ENCODE data around the gene GUSB. TPM values are rescaled to one million over a fixed set of nuclear protein-coding genes. Genes with fewer than 3 reads are reported as not detected.
"Not testable (repeated sequence)": the region's sequence is repeated elsewhere in the genome, so short reads cannot be mapped to it uniquely, and the experiment has no call there.

GUSB gene
- total RNA-seq, 2 donors from 2014 or later: 78.7 to 92.5 TPM

- H3K4me1 Mint-ChIP-seq (ENCODE audit: low read depth in 2 of 2): no peaks in the 10 kb centered on the region
- no peak overlapping the region for H3K4me3 Mint-ChIP-seq
- no peaks in the 10 kb centered on the region for H3K9me3 Mint-ChIP-seq
- no peaks in the 10 kb centered on the region for H3K27me3 Mint-ChIP-seq
- H3K27ac Mint-ChIP-seq: no peak overlapping the region
- H3K36me3 Mint-ChIP-seq: peaks cover 14% of the 10 kb centered on the region
- DNase-seq (ENCODE audit: low spot score) (no peak), ATAC-seq (no peak)
These were observed 14.5 kb downstream of the GUSB start for GRCh38 chr7:65967361-65968155.

DNA sequence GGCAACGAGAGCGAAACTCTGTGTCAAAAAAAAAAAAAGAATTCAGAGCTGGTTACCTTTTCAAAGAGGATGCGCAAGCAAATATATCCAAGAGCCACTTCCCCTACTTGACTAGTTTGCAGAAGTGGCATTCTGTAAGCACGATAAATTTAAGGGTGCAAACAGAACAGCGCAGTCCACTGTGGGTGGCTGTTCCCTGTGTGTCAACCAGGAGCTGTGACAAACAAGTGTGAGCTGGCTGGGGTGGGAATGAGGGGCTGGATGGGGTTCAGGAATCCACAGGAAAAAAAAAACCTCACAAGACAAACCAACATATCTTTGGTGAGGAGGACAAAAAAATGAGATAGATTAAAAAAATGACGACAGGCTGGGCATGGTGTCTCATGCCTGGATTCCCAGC, 15.9 kb downstream of the GUSB start:
- Mint-ChIP-seq H3K36me3 (peaks cover 14% of the 10 kb centered on the region), H3K9me3 (no peaks in the 10 kb centered on the region), H3K4me1 (ENCODE audit: low read depth in 2 of 2) (no peaks in the 10 kb centered on the region), H3K27me3 (no peaks in the 10 kb centered on the region), H3K4me3 (no peak overlapping the region), H3K27ac (no peak overlapping the region)
- ATAC-seq (no peak), DNase-seq (ENCODE audit: low spot score) (no peak)

DNA sequence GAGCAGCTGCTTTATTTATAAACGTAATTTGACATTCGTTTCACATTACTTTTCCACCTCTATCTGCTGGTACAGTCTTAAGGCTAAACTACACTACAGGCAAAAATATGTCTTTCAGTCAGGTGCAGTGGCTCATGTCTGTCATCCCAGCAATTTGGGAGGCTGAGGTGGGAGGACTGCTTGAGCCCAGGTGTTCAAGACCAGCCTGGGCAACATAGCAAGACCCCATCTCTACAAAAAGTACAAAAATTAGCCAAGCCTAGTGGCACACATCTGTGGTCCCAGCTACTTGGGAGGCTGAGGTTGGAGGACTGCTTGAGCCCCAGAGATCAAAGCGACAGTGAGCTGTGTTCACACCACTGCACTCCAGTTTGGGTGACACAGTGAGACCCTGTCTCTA, 17.3 kb downstream of the GUSB start:
- not testable (repeated sequence) for H3K9me3 Mint-ChIP-seq; H3K4me3 Mint-ChIP-seq; H3K27me3 Mint-ChIP-seq; H3K27ac Mint-ChIP-seq; DNase-seq (ENCODE audit: low spot score); H3K4me1 Mint-ChIP-seq (ENCODE audit: low read depth in 2 of 2); ATAC-seq
- peaks cover 14% of the 10 kb centered on the region for H3K36me3 Mint-ChIP-seq

DNA sequence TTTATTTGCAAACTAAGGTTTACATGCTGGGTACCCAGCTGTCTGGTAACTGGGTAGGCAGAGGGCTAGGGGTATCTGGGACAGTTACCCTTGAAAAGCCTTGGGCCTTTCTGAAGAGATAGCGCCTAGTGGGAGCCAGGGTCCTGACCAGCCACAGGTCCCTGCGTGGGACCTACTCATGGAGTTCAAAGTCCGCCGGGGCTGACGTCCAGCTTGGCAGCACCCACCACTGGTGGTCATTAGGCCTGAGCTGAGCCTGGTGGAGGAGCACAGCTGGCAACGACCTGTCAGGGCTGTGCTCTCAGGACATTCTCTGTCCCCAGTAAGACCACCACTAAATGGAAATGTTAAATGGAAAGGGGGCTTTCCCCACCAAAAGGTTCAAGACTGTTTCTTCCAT, 20.0 kb downstream of the GUSB start:
- ATAC-seq: no peak
- Mint-ChIP-seq H3K4me1 (ENCODE audit: low read depth in 2 of 2) (no peaks in the 10 kb centered on the region), H3K36me3 (peaks cover 14% of the 10 kb centered on the region), H3K27me3 (no peaks in the 10 kb centered on the region), H3K27ac (no peak overlapping the region), H3K9me3 (no peaks in the 10 kb centered on the region), H3K4me3 (no peak overlapping the region)
- no peak for DNase-seq (ENCODE audit: low spot score)

- Mint-ChIP-seq H3K9me3 (no peaks in the 10 kb centered on the region), H3K27ac (no peak overlapping the region), H3K27me3 (no peaks in the 10 kb centered on the region), H3K4me3 (no peak overlapping the region), H3K36me3 (peaks cover 14% of the 10 kb centered on the region), H3K4me1 (ENCODE audit: low read depth in 2 of 2) (no peaks in the 10 kb centered on the region)
- no peak for DNase-seq (ENCODE audit: low spot score)
- no peak for ATAC-seq
These were observed 21.5 kb downstream of the GUSB start for GRCh38 chr7:65960351-65961074.

DNA sequence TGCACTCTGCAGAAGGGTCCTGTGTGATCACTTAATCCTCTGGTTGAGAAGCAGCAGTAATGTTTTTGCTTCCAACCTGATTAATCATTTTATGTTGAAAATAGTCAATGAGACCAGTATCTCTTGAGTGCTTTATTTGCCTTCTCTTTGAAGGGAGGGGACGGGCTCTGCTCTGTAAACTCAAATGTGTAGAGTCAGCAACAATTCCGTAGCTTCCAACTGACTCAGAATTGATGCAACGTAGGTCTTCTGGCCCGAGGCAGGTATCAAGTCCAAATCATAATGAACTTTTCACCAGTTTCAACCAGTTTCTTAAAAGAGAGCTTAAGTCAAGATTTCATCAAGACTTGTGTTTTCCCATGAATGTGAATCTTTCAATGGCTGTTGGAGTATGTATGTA, 26.3 kb downstream of the GUSB start:
- H3K9me3 Mint-ChIP-seq: no peaks in the 10 kb centered on the region
- no peak overlapping the region for H3K4me3 Mint-ChIP-seq
- ATAC-seq: no peak
- H3K27ac Mint-ChIP-seq: no peak overlapping the region
- no peaks in the 10 kb centered on the region for H3K4me1 Mint-ChIP-seq (ENCODE audit: low read depth in 2 of 2)
- H3K36me3 Mint-ChIP-seq: no peaks in the 10 kb centered on the region
- DNase-seq (ENCODE audit: low spot score): no peak
- H3K27me3 Mint-ChIP-seq: no peaks in the 10 kb centered on the region

DNA sequence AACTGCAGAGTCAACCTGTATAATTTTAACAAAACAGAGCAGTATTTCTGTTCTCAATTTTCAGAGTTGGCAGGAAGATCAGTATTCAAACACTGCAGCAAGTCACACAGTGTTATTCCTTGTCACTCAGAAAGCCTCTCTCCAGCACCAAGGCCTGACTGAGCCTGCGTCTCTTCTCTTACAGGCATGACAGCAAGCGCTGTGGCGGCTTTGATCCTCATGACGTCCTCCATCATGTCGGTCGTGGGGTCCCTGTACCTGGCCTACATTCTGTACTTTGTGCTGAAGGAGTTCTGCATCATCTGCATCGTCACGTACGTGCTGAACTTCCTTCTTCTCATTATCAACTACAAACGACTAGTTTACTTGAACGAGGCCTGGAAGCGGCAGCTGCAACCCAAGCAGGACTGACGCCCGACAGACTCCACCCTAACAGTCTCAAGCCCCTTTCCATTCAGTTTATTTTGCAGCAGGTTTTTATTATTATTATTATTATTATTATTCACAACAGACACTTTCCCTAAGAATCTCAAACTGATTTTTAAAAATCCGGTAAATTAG, 28.0 kb downstream of the GUSB start:
- Mint-ChIP-seq H3K36me3 (no peaks in the 10 kb centered on the region), H3K27me3 (no peaks in the 10 kb centered on the region), H3K4me3 (no peak overlapping the region), H3K9me3 (no peaks in the 10 kb centered on the region), H3K27ac (no peak overlapping the region), H3K4me1 (ENCODE audit: low read depth in 2 of 2) (no peaks in the 10 kb centered on the region)
- ATAC-seq (no peak), DNase-seq (ENCODE audit: low spot score) (no peak)

DNA sequence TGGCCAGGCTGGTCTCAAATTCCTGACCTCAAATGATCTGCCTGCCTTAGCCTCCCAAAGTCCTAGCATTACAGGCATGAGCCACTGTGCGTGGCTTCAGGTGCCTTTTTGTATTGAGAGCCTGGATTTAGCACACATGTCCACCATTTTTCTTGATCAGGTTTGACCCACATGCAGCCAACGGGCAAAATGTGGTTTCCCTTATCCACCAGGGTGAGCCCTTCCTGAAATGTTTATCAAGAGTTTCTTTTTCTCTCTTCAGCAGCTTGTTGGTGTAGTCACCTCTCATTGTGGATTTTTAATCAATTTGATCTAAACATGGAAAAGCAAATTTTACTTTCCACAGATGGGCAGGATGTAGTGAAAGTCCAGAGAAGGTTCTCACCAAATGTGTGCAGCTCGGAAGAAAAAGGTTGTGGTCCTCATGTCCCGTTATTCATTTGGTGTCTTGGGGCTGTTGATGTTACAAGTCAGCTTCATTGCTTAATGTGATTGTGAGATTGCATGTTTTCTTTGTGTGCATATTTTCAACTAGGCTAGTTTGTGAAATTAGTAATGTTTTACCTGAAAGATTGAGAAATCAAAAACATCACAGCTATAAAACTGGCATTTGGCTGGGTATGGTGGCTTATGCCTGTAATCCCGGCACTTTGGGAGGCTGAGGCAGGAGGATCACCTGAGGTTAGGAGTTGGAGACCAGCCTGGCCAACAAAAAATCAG, 28.9 kb downstream of the GUSB start:
- no peak for ATAC-seq
- Mint-ChIP-seq H3K9me3 (no peaks in the 10 kb centered on the region), H3K27ac (no peak overlapping the region)

GRCh38 chr7:65951837-65952578, 30.0 kb downstream of the GUSB start:
- no peak overlapping the region for H3K4me3 Mint-ChIP-seq
- no peaks in the 10 kb centered on the region for H3K36me3 Mint-ChIP-seq
- H3K4me1 Mint-ChIP-seq (ENCODE audit: low read depth in 2 of 2): no peaks in the 10 kb centered on the region
- no peaks in the 10 kb centered on the region for H3K27me3 Mint-ChIP-seq
- ATAC-seq (no peak), DNase-seq (ENCODE audit: low spot score) (no peak)
- no peaks in the 10 kb centered on the region for H3K9me3 Mint-ChIP-seq
- no peak overlapping the region for H3K27ac Mint-ChIP-seq

More for the DNA sequence above, 28.9 kb downstream of the GUSB start:
- H3K4me3 Mint-ChIP-seq: no peak overlapping the region
- no peak for DNase-seq (ENCODE audit: low spot score)
- H3K4me1 Mint-ChIP-seq (ENCODE audit: low read depth in 2 of 2): no peaks in the 10 kb centered on the region
- H3K36me3 Mint-ChIP-seq: no peaks in the 10 kb centered on the region
- H3K27me3 Mint-ChIP-seq: no peaks in the 10 kb centered on the region

- Mint-ChIP-seq H3K27ac (no peak overlapping the region), H3K4me3 (no peak overlapping the region), H3K27me3 (no peaks in the 10 kb centered on the region), H3K9me3 (no peaks in the 10 kb centered on the region), H3K4me1 (ENCODE audit: low read depth in 2 of 2) (no peaks in the 10 kb centered on the region), H3K36me3 (no peaks in the 10 kb centered on the region)
- no peak for ATAC-seq
- DNase-seq (ENCODE audit: low spot score): no peak
These were observed 35.1 kb downstream of the GUSB start for GRCh38 chr7:65946904-65947303.

DNA sequence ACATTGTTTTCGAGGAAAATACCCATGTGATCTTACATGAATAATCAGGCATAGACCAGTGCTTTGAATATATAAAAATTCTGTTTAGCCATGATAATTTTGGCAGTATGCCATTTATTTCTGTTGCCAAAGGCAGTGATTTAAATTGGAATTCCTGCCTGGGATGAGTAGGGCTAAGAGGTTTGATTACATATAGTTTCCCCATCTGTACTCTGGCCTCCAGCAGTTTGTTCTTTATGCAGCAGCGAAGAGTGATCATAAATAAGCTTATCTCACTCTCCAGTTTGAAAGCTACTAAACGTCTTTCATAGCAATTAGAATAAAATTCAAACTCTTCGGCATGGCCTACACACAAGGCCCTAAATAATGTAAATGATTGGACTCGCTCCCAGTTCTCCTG, 36.2 kb downstream of the GUSB start:
- H3K27me3 Mint-ChIP-seq; ATAC-seq; H3K9me3 Mint-ChIP-seq; H3K36me3 Mint-ChIP-seq; H3K4me1 Mint-ChIP-seq (ENCODE audit: low read depth in 2 of 2); H3K27ac Mint-ChIP-seq; H3K4me3 Mint-ChIP-seq; DNase-seq (ENCODE audit: low spot score): not testable (repeated sequence)

DNA sequence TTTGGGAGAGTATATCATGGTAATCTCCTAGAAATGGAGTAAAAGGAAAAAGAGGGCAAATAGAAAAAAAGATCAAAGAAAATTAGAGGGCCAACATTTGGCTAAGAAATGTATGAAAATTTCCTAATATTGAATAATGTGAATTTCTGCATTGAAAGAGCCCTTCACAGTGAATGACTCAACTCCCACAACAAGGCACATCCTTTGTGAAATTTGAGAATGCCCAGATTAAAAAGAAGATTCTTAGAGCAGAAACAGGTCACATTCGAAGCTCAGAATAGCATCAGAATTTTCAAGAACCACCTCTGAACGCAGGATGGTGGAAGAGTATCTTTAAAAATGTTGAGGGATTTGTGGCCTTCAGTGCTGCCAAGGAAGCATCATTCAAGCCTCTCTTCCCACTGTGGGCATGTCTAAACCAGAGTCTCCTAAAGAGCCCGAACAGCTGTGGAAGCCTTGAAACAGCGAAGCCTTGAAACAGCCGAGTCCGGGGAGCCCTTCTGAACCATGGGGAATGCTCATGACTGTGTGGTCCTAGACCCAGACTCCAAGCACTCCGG, 43.6 kb downstream of the GUSB start:
- peaks cover 5 to 11% of the 10 kb centered on the region in 2 donors for H3K4me1 Mint-ChIP-seq (ENCODE audit: low read depth in 2 of 2)
- ATAC-seq (no peak), DNase-seq (ENCODE audit: low spot score) (no peak)
- H3K27ac Mint-ChIP-seq: no peak overlapping the region
- no peaks in the 10 kb centered on the region for H3K9me3 Mint-ChIP-seq
- H3K4me3 Mint-ChIP-seq: no peak overlapping the region
- peaks cover 7% of the 10 kb centered on the region for H3K36me3 Mint-ChIP-seq
- H3K27me3 Mint-ChIP-seq: no peaks in the 10 kb centered on the region

GRCh38 chr7:65937296-65937695, 44.7 kb downstream of the GUSB start:
- peaks cover 7% of the 10 kb centered on the region for H3K36me3 Mint-ChIP-seq

More at GRCh38 chr7:65937296-65937695, 44.7 kb downstream of the GUSB start:
- Mint-ChIP-seq H3K27me3 (no peaks in the 10 kb centered on the region), H3K9me3 (no peaks in the 10 kb centered on the region), H3K27ac (no peak overlapping the region), H3K4me1 (ENCODE audit: low read depth in 2 of 2) (peaks cover 5 to 14% of the 10 kb centered on the region in 2 donors), H3K4me3 (no peak overlapping the region)
- DNase-seq (ENCODE audit: low spot score): no peak
- ATAC-seq: no peak

All from natural killer cell treated with Interleukin-12 subunit alpha and Interleukin-12 subunit beta and Interleukin-15 and Interleukin-18, amount 100 ng/mL, for 72 hours (primary cell).